ENCODE measurements around the gene ZSCAN30. TPM values are rescaled to one million over a fixed set of nuclear protein-coding genes. Genes with fewer than 3 reads are reported as not detected.

Gene ZSCAN30
- total RNA-seq, 3 donors from 2014 or later, result 12.5 to 33.2 (median 21.3) TPM

- no peaks in the 10 kb centered on the region for H3K27me3 ChIP-seq
- H3K4me3 ChIP-seq, result no peak overlapping the region
- peaks cover 4% of the 10 kb centered on the region for H3K36me3 ChIP-seq
- DNase-seq (ENCODE audit: low spot score in 2 of 2), result no peak
- H3K27ac ChIP-seq, result peak overlapping the region; percentile 3 to 10
- TF ChIP-seq CTCF (IDR thresholded peaks at IDR 0.05), result no peak
- no peak for TF ChIP-seq POLR2AphosphoS5 (IDR thresholded peaks at IDR 0.05)
- no peak for TF ChIP-seq POLR2A (IDR thresholded peaks at IDR 0.05)
- no peaks in the 10 kb centered on the region for H3K9me3 ChIP-seq
- H3K4me1 ChIP-seq, result no peaks in the 10 kb centered on the region
- intact Hi-C loops (cut with DNase I; ENCODE audit: low total_unique reads), result no loop called here
Measured at GRCh38 chr18:35246831-35247230, 43.2 kb downstream of the ZSCAN30 start.

GRCh38 chr18:35245719-35246317 lies 44.2 kb downstream of the ZSCAN30 start:
- TF ChIP-seq POLR2A (IDR thresholded peaks at IDR 0.05) (no peak), POLR2AphosphoS5 (IDR thresholded peaks at IDR 0.05) (no peak)
- Histone ChIP-seq H3K27me3 (no peaks in the 10 kb centered on the region), H3K4me1 (no peaks in the 10 kb centered on the region), H3K9me3 (no peaks in the 10 kb centered on the region), H3K4me3 (no peak overlapping the region), H3K27ac (no peak overlapping the region), H3K36me3 (peaks cover 4% of the 10 kb centered on the region)
- intact Hi-C loops (cut with DNase I; ENCODE audit: low total_unique reads), result no loop called here
- no peak for DNase-seq (ENCODE audit: low spot score in 2 of 2)

GRCh38 chr18:35244671-35245070 lies 45.4 kb downstream of the ZSCAN30 start:
- H3K36me3 ChIP-seq, result peaks cover 4% of the 10 kb centered on the region
- H3K4me3 ChIP-seq, result no peak overlapping the region
- H3K27ac ChIP-seq, result no peak overlapping the region
- no peak for DNase-seq (ENCODE audit: low spot score in 2 of 2)
- H3K27me3 ChIP-seq, result no peaks in the 10 kb centered on the region
- no peak for TF ChIP-seq CTCF (IDR thresholded peaks at IDR 0.05)
- no peak for TF ChIP-seq POLR2A (IDR thresholded peaks at IDR 0.05)
- no peak for TF ChIP-seq POLR2AphosphoS5 (IDR thresholded peaks at IDR 0.05)
- H3K9me3 ChIP-seq, result no peaks in the 10 kb centered on the region
- intact Hi-C loops (cut with DNase I; ENCODE audit: low total_unique reads), result no loop called here
- no peaks in the 10 kb centered on the region for H3K4me1 ChIP-seq

GRCh38 chr18:35242426-35242825 lies 47.6 kb downstream of the ZSCAN30 start:
- Histone ChIP-seq H3K27me3 (no peaks in the 10 kb centered on the region), H3K4me3 (no peak overlapping the region), H3K36me3 (no peaks in the 10 kb centered on the region), H3K9me3 (no peaks in the 10 kb centered on the region), H3K4me1 (no peaks in the 10 kb centered on the region), H3K27ac (peak overlapping the region; percentile 8 to 22)
- intact Hi-C loops (cut with DNase I; ENCODE audit: low total_unique reads), result no loop called here
- DNase-seq (ENCODE audit: low spot score in 2 of 2), result no peak
- TF ChIP-seq POLR2A (IDR thresholded peaks at IDR 0.05), result no peak
- no peak for TF ChIP-seq POLR2AphosphoS5 (IDR thresholded peaks at IDR 0.05)
- no peak for TF ChIP-seq CTCF (IDR thresholded peaks at IDR 0.05)

- H3K9me3 ChIP-seq, result no peaks in the 10 kb centered on the region
- intact Hi-C loops (cut with DNase I; ENCODE audit: low total_unique reads), result no loop called here
- TF ChIP-seq POLR2AphosphoS5 (IDR thresholded peaks at IDR 0.05), result no peak
- TF ChIP-seq CTCF (IDR thresholded peaks at IDR 0.05), result no peak
- no peak for TF ChIP-seq POLR2A (IDR thresholded peaks at IDR 0.05)
Measured at GRCh38 chr18:35241448-35241804, 48.6 kb downstream of the ZSCAN30 start.

More at GRCh38 chr18:35241448-35241804, 48.6 kb downstream of the ZSCAN30 start:
- no peak for DNase-seq (ENCODE audit: low spot score in 2 of 2)
- H3K4me3 ChIP-seq, result peak overlapping the region; percentile 55 to 92 (median 75)
- no peaks in the 10 kb centered on the region for H3K36me3 ChIP-seq
- H3K27me3 ChIP-seq, result no peaks in the 10 kb centered on the region
- peak overlapping the region; percentile 92 to 99 for H3K27ac ChIP-seq
- no peaks in the 10 kb centered on the region for H3K4me1 ChIP-seq

All from breast epithelium (tissue), 4 donors.